GM23248 (cell line): ENCODE measurements around the gene PPP1R9B. TPM values are rescaled to one million over a fixed set of nuclear protein-coding genes. Genes with fewer than 3 reads are reported as not detected.

Source experiments
- DNase-seq: peaks from one replicate; pipeline ENCODE4 v3.0.0-alpha.2; 2015
- H2AFZ ChIP-seq: fragments of 200-600 bp; sonication (generic); 2 replicates; pipeline ENCODE4 v1.6.1; 2016; ENCODE audit warnings: antibody characterized with exemption
- H3F3A ChIP-seq: fragments of 200-600 bp; sonication (generic); 2 replicates; pipeline ENCODE4 v1.6.1; 2016; ENCODE audit warnings: mild to moderate bottlenecking, antibody characterized with exemption, mixed run types; ENCODE audit not compliant: insufficient read depth
- H3K27ac ChIP-seq: fragments of 200-600 bp; sonication (generic); 2 replicates; pipeline ENCODE4 v1.5.1; 2016; ENCODE audit warnings: mild to moderate bottlenecking
- H3K27me3 ChIP-seq: fragments of 200-600 bp; sonication (generic); replicated peaks from 2 replicates; pipeline ENCODE4 v1.6.1; 2016; ENCODE audit warnings: mild to moderate bottlenecking; ENCODE audit not compliant: insufficient read depth
- H3K36me3 ChIP-seq: fragments of 200-600 bp; sonication (generic); 2 replicates; pipeline ENCODE4 v1.6.1; 2016; ENCODE audit warnings: low read depth, mild to moderate bottlenecking
- H3K4me1 ChIP-seq: fragments of 200-600 bp; sonication (generic); 2 replicates; pipeline ENCODE4 v1.6.1; 2016; ENCODE audit warnings: mild to moderate bottlenecking; ENCODE audit not compliant: insufficient read depth
- H3K4me2 ChIP-seq: fragments of 200-600 bp; sonication (generic); one replicate; pipeline ENCODE4 v1.6.1; 2016; ENCODE audit warnings: mild to moderate bottlenecking; ENCODE audit not compliant: unreplicated experiment
- H3K4me3 ChIP-seq: fragments of 200-600 bp; sonication (generic); 2 replicates; pipeline ENCODE4 v1.5.1; 2016; ENCODE audit warnings: mild to moderate bottlenecking
- H3K79me2 ChIP-seq: fragments of 200-600 bp; sonication (generic); 2 replicates; pipeline ENCODE4 v1.6.1; 2016; ENCODE audit warnings: mild to moderate bottlenecking; ENCODE audit not compliant: insufficient read depth
- H3K9ac ChIP-seq: fragments of 200-600 bp; sonication (generic); 2 replicates; pipeline ENCODE4 v1.6.1; 2016; ENCODE audit warnings: mild to moderate bottlenecking
- H3K9me2 ChIP-seq: fragments of 200-600 bp; sonication (generic); 2 replicates; pipeline ENCODE4 v1.6.1; 2016; ENCODE audit warnings: mixed run types, mild to moderate bottlenecking, moderate library complexity; ENCODE audit not compliant: insufficient read depth
- H3K9me3 ChIP-seq: fragments of 200-600 bp; sonication (generic); one replicate; pipeline ENCODE4 v1.6.1; 2017; ENCODE audit warnings: low read depth
- H4K20me1 ChIP-seq: fragments of 200-600 bp; sonication (generic); 2 replicates; pipeline ENCODE4 v1.6.0; 2016; ENCODE audit not compliant: insufficient read depth
- EZH2 ChIP-seq: fragments of 200-600 bp; sonication (generic); IDR thresholded peaks from 2 replicates; pipeline ENCODE4 v1.6.1; 2018; ENCODE audit warnings: antibody characterized with exemption, mild to moderate bottlenecking; ENCODE audit not compliant: insufficient read depth, poor library complexity, severe bottlenecking
- EZH2phosphoT487 ChIP-seq: fragments of 200-600 bp; sonication (generic); IDR thresholded peaks from 2 replicates; pipeline ENCODE4 v1.6.1; 2018; ENCODE audit warnings: antibody characterized with exemption, moderate library complexity, mild to moderate bottlenecking, low read depth; ENCODE audit not compliant: insufficient read depth
- WGBS, 2 experiments: methylation state at CpG; one replicate each; pipeline ENCODE4 v1.1.6; 2015 to 2017; ENCODE audit warnings: low lambda C conversion rate in 2 of 2, low coverage in 1 of 2; ENCODE audit errors: missing lambda C conversion rate in 2 of 2; 5-methylcytosine and 5-hydroxymethylcytosine counted together
- in situ Hi-C: fragments of 300-500 bp; cut with MboI; formaldehyde crosslinking; loops from 2 replicates; pipeline ENCODE4 v1.15.0; 2020
- polyA plus RNA-seq: library from polyadenylated mRNA; unstranded; fragments of >200 nt; fragmentation: Nextera tagmentation; extraction: Ambion mirVana; gene quantifications from 2 replicates; pipeline ENCODE4 v1.2.1, GENCODE V29; 2016
- total RNA-seq: library from RNA; depleted of rRNA; stranded (reverse); fragments of >200 nt; shearing (Covaris generic); gene quantifications from 2 replicates; pipeline ENCODE4 v1.2.3, GENCODE V29; 2014

The PPP1R9B gene
- total and polyA plus RNA-seq, 2 experiments from 2014 or later, result 2.3 to 69.4 TPM

DNA sequence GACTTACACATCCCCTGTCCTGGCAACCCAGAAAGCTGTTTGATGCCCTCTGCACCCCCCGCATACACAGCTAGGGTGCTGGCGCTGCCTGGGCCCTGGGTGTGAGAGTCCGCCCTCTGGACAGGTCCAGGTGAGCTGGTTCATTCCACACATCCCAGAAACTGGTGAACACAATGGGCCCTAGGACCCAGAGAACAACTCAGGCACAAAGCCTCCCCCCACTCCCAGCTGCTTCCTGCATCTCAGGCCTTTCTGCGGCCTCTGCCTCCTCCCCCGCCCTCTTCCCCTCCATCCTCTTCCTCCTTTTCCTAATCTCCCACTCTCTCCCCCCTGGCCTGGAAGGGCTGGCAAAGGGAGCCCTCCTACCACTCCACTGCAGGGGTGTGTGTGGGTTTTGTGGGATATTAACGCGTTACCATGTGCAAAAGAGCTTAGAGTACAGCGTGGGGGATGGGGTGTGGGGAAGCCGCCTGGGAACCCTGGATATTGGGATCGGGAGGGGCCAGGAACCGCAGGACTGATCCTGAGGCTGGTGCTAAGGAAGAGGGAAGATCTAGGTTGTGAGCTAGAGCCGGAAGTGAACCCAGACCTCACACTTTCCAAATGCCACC, 1.6 kb upstream of the PPP1R9B start:
- H3F3A ChIP-seq, result peaks cover 30% of the 10 kb centered on the region
- no peaks in the 10 kb centered on the region for H4K20me1 ChIP-seq
- no peaks in the 10 kb centered on the region for H3K9me2 ChIP-seq
- H3K4me3 ChIP-seq, result peak overlapping the region; percentile 83
- WGBS, 2 experiments, result 2 to 4% methylated on average over 12 of the region's 12 CpGs
- H2AFZ ChIP-seq, result peak overlapping the region; percentile 83
- H3K4me2 ChIP-seq, result peak overlapping the region; percentile 97
- no peaks in the 10 kb centered on the region for H3K36me3 ChIP-seq
- peak overlapping the region; percentile 66 for H3K27ac ChIP-seq
- TF ChIP-seq EZH2 (no peak), EZH2phosphoT487 (no peak)
- H3K4me1 ChIP-seq, result peaks cover 36% of the 10 kb centered on the region
- H3K79me2 ChIP-seq, result peaks cover 36% of the 10 kb centered on the region
- DNase-seq, result peak; percentile 92
- H3K9ac ChIP-seq, result peak overlapping the region; percentile 78
- in situ Hi-C loops, result no loop called here
- H3K27me3 ChIP-seq, result no peaks in the 10 kb centered on the region
- H3K9me3 ChIP-seq, result no peaks in the 10 kb centered on the region

DNA sequence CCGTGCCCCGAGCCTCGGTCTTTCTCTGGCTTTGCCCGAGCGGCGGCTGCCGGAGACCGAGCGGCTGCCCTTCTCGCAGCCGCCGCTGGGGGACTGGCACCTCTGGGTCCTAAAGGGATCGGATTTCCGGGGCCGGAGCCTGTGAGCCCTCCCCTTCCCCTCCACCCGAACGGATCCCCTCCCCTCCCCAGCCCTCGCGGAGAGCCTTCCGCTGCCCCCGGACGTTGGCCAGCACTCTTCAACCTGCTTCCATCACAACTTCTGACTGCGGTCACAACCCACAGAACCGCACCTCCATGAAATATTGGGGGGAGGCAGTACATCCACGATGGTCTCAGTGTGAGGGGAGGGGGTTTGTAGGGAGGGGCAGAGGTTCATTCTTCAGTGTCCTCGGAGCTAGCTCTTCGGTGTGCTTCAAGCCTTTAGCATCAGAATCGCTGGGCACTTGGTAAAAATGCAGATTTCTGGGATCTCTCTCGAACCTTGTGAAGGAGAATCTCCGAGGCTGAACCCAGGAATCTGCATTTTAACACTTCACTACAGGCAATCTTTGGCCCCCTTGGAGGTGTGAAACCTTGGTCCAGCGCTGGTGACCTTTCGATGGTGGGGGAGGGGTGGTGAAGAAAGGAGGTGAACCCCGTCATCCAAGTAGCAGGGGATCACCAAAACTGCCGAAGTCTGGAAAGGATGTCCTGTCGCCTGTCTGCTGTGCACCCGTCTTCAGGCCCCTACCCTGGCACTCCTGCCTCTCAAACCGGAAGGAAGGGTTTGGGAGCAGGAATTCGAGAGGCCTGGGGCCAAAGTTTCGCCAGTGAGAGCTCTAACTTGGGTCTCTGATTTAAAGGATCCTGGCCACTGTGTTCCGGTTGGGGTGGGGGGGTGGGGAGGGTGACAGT, 812 bp upstream of the PPP1R9B start:
- Histone ChIP-seq H3K9me3 (no peaks in the 10 kb centered on the region), H3K4me2 (peak overlapping the region; percentile 97), H3K4me1 (peaks cover 43% of the 10 kb centered on the region), H3K9ac (peak overlapping the region; percentile 98), H4K20me1 (no peaks in the 10 kb centered on the region), H3K27me3 (no peaks in the 10 kb centered on the region), H3K4me3 (peak overlapping the region; percentile 83), H2AFZ (peak overlapping the region; percentile 63), H3K79me2 (peaks cover 44% of the 10 kb centered on the region), H3F3A (peaks cover 30% of the 10 kb centered on the region), H3K27ac (peak overlapping the region; percentile 76), H3K9me2 (no peaks in the 10 kb centered on the region), H3K36me3 (no peaks in the 10 kb centered on the region)
- WGBS, 2 experiments, result 0 to 1% methylated on average over 21 to 40 of the region's 40 CpGs
- TF ChIP-seq EZH2phosphoT487 (no peak), EZH2 (no peak)
- in situ Hi-C loops, result no loop called here
- peak; percentile 96 for DNase-seq

DNA sequence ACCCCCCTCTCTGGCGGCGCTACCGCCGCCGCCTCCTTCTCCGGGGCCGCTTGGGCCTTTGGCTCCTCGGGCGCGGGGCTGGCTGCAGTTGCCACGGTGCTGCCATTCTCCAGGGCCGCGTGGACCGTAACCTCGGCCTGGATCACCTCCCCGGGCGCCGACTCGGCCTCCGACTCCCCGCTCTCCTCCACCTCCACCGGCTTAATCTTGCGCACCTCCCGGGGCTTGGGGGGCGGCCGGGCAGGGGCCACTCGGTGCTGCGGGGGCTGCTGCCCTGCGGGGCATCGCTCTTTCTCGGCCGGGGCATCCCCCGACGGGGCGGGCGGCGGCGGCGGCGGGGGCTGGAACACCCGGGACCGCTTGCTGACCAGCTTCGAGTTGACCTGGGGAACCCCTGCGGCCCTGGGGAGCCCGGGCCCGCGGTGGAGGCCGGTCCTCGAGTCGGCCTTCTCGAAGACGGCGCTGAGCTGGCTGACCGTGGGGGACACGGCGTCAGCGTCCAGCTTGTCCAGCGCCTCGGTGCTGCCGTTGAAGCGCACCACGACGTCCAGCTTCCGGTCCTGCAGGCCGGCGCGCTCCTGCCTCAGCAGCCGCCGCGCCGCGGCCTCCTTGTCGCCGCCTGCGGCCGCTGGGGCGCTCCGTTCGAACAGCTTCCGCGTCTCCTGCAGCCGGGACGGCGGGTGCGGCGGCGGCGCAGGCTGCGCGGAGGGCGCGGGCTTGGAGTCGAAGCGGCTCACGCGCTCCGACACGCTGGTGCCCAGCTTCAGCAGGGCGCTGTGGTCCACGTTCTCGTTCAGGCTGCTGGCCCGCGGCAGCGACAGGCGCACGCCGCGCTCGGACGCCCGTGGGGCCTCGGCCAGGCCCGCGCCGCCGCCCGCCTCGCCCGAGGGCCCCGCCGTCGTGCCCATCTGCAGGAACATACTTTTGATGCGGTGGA, 792 bp downstream of the PPP1R9B start:
- no peaks in the 10 kb centered on the region for H3K27me3 ChIP-seq
- H3K27ac ChIP-seq, result peak overlapping the region; percentile 76
- no peaks in the 10 kb centered on the region for H3K9me3 ChIP-seq
- peaks cover 60% of the 10 kb centered on the region for H3K79me2 ChIP-seq
- DNase-seq, result peak; percentile 84
- 1 to 2% methylated on average over 69 to 89 of the region's 123 CpGs for WGBS, 2 experiments
- no peaks in the 10 kb centered on the region for H3K9me2 ChIP-seq
- H3K4me1 ChIP-seq, result peaks cover 43% of the 10 kb centered on the region
- in situ Hi-C loops, result no loop called here
- peaks cover 4% of the 10 kb centered on the region; the same call in 1 of the 2 replicates for H4K20me1 ChIP-seq
- H3K9ac ChIP-seq, result peak overlapping the region; percentile 98
- TF ChIP-seq EZH2phosphoT487, result no peak
- TF ChIP-seq EZH2, result no peak
- peak overlapping the region; percentile 83 for H3K4me3 ChIP-seq
- no peaks in the 10 kb centered on the region for H3K36me3 ChIP-seq
- peak overlapping the region; percentile 81 for H3K4me2 ChIP-seq
- peaks cover 15% of the 10 kb centered on the region; the same call in 1 of the 2 replicates for H3F3A ChIP-seq
- H2AFZ ChIP-seq, result no peak overlapping the region

DNA sequence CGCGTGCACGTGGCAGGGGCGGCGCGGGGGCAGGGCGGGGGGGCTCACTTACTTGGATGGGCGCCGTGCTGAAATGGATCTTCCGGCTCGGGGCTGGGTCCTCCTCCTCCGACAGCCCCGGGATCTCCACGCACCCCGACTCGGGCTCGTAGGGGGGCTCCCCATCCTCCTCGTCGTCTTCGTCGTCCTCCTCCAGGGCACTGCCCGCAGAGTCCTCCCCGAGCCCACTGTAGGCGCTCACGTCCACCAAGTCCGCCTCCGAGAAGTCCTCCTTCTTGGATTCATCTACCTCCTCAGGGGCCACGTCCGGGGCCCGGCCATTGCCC, 1.4 kb downstream of the PPP1R9B start:
- 0 to 5% methylated on average over 9 to 27 of the region's 30 CpGs for WGBS, 2 experiments
- Histone ChIP-seq H3K27ac (peak overlapping the region; percentile 76), H3F3A (peaks cover 9% of the 10 kb centered on the region; the same call in 1 of the 2 replicates), H4K20me1 (peaks cover 4% of the 10 kb centered on the region; the same call in 1 of the 2 replicates), H3K4me2 (peak overlapping the region; percentile 81), H3K36me3 (peaks cover under 1% of the 10 kb centered on the region; the same call in 1 of the 2 replicates), H2AFZ (no peak overlapping the region), H3K4me1 (peaks cover 37% of the 10 kb centered on the region), H3K9me2 (no peaks in the 10 kb centered on the region), H3K9me3 (no peaks in the 10 kb centered on the region), H3K9ac (peak overlapping the region; percentile 98), H3K4me3 (peak overlapping the region; percentile 83), H3K79me2 (peaks cover 66% of the 10 kb centered on the region), H3K27me3 (no peaks in the 10 kb centered on the region)
- no peak for TF ChIP-seq EZH2phosphoT487
- no peak for TF ChIP-seq EZH2
- DNase-seq, result no peak
- in situ Hi-C loops, result no loop called here
